Mammary epithelial cell (primary cell): ENCODE results near the gene ACOT4.
"Not testable (repeated sequence)": the region's sequence is repeated elsewhere in the genome, so short reads cannot be mapped to it uniquely, and the experiment has no call there.

Source experiments
- EZH2 ChIP-seq: IDR thresholded peaks from 2 replicates; pipeline ENCODE4 v1.6.1; 2012; ENCODE audit warnings: low read length, inconsistent platforms, borderline replicate concordance
- TF ChIP-seq, protein P1 (sequence below), 2 donors: IDR thresholded peaks in 1 of 2; conservative IDR thresholded peaks in 1 of 2; 2 replicates each; pipeline ENCODE4 v1.5.1; 2011 to 2012; ENCODE audit warnings: inconsistent platforms in 2 of 2, low read length in 2 of 2, mild to moderate bottlenecking in 2 of 2, control low read depth in 1 of 2, low read depth in 1 of 2; ENCODE audit not compliant: insufficient read depth in 1 of 2; ENCODE audit errors: extremely low read depth in 1 of 2

DNA sequence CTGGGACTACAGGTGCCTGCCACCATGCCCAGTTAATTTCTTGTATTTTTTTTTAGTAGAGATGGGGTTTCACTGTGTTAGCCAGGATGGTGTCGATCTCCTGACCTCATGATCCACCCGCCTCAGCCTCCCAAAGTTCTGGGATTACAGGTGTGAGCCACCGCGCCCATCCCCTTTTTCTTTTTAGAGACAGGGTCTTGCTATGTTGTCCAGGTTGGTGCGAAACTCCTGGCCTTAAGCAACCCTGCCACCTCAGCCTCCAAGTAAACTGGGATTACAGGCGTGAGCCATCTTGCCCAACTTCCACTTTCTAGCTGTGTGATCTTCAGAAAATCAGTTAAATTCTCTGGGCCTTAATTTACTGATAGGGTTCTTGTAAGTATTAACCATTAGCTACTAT lies 24.7 kb upstream of the ACOT4 start:
- TF ChIP-seq, protein P1, sequence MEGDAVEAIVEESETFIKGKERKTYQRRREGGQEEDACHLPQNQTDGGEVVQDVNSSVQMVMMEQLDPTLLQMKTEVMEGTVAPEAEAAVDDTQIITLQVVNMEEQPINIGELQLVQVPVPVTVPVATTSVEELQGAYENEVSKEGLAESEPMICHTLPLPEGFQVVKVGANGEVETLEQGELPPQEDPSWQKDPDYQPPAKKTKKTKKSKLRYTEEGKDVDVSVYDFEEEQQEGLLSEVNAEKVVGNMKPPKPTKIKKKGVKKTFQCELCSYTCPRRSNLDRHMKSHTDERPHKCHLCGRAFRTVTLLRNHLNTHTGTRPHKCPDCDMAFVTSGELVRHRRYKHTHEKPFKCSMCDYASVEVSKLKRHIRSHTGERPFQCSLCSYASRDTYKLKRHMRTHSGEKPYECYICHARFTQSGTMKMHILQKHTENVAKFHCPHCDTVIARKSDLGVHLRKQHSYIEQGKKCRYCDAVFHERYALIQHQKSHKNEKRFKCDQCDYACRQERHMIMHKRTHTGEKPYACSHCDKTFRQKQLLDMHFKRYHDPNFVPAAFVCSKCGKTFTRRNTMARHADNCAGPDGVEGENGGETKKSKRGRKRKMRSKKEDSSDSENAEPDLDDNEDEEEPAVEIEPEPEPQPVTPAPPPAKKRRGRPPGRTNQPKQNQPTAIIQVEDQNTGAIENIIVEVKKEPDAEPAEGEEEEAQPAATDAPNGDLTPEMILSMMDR (conservative IDR thresholded peaks at IDR 0.05 in 1 of 2, IDR thresholded peaks at IDR 0.05 in 1 of 2; ENCODE audit: extremely low read depth in 1 of 2, insufficient read depth in 1 of 2, low read depth in 1 of 2, low read length in 2 of 2) = not testable (repeated sequence)
- not testable (repeated sequence) for TF ChIP-seq EZH2
